Neural progenitor cell (in vitro differentiated cells): Measurements from ENCODE around the gene SLC12A9.

Source experiments
- EZH2 ChIP-seq: fragments of 200-600 bp; sonication (generic); IDR thresholded peaks from 2 replicates; pipeline ENCODE4 v1.6.1; 2017; ENCODE audit warnings: antibody characterized with exemption, mild to moderate bottlenecking, moderate library complexity
- EZH2phosphoT487 ChIP-seq: fragments of 200-600 bp; sonication (generic); IDR thresholded peaks from 2 replicates; pipeline ENCODE4 v1.6.1; 2017; ENCODE audit warnings: antibody characterized with exemption
- TF ChIP-seq, protein P1 (sequence below): fragments of 200-600 bp; sonication (generic); IDR thresholded peaks from 2 replicates; pipeline ENCODE4 v1.5.1; 2017; ENCODE audit warnings: antibody characterized with exemption, mild to moderate bottlenecking

DNA sequence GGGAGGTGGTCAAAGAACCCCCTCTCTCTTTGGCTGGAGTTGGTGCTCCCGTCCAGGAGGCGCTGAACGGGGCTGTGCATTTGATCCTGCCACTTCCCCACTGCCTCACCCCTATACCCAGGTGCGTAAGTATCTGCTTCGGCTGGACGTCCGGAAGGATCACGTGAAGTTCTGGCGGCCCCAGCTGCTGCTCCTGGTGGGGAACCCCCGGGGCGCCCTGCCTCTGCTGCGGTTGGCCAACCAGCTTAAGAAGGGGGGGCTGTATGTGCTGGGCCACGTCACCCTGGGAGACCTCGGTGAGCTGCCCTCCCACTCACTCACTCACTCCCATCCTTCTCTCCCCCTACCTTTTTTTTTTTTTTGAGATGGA lies 9.1 kb downstream of the SLC12A9 start:
- TF ChIP-seq, protein P1, sequence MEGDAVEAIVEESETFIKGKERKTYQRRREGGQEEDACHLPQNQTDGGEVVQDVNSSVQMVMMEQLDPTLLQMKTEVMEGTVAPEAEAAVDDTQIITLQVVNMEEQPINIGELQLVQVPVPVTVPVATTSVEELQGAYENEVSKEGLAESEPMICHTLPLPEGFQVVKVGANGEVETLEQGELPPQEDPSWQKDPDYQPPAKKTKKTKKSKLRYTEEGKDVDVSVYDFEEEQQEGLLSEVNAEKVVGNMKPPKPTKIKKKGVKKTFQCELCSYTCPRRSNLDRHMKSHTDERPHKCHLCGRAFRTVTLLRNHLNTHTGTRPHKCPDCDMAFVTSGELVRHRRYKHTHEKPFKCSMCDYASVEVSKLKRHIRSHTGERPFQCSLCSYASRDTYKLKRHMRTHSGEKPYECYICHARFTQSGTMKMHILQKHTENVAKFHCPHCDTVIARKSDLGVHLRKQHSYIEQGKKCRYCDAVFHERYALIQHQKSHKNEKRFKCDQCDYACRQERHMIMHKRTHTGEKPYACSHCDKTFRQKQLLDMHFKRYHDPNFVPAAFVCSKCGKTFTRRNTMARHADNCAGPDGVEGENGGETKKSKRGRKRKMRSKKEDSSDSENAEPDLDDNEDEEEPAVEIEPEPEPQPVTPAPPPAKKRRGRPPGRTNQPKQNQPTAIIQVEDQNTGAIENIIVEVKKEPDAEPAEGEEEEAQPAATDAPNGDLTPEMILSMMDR, result no peak
- TF ChIP-seq EZH2phosphoT487 (no peak), EZH2 (no peak)
